ENCODE data around the gene NKX2-2. TPM values are rescaled to one million over a fixed set of nuclear protein-coding genes. Genes with fewer than 3 reads are reported as not detected.

Gene NKX2-2
- total RNA-seq, 3 donors from 2014 or later (not counting 1 experiment from before 2014, with no cell fraction given) = not detected

- H3K4me1 Mint-ChIP-seq = peaks cover 0 to 16% of the 10 kb centered on the region in 2 donors
- Histone ChIP-seq H3K4me3 (ENCODE audit: low read length) (no peak overlapping the region), H3K27ac (ENCODE audit: low read length) (no peak overlapping the region), H3K36me3 (ENCODE audit: control insufficient read depth, insufficient read depth, low read length) (no peaks in the 10 kb centered on the region), H3K27me3 (ENCODE audit: control insufficient read depth, insufficient read depth, low read length) (peaks cover 29% of the 10 kb centered on the region), H3K9me3 (ENCODE audit: control insufficient read depth, insufficient read depth, low read length) (no peaks in the 10 kb centered on the region), H3K4me1 (ENCODE audit: control insufficient read depth, insufficient read depth, low read length) (peaks cover 11% of the 10 kb centered on the region)
- ATAC-seq (no peak), DNase-seq (no peak)
- intact Hi-C loops (cut with micrococcal nuclease) = no loop called here
- WGBS (ENCODE audit: insufficient coverage) = 10% methylated on average over 16 of the region's 20 CpGs
- peaks cover 55 to 57% of the 10 kb centered on the region in 2 donors for H3K27me3 Mint-ChIP-seq (ENCODE audit: low read depth in 2 of 2)
- no peak overlapping the region for H3K27ac Mint-ChIP-seq
- H3K9me3 Mint-ChIP-seq = no peaks in the 10 kb centered on the region
- H3K36me3 Mint-ChIP-seq = no peaks in the 10 kb centered on the region
- TF ChIP-seq CTCF (IDR thresholded peaks at IDR 0.05) = no peak
- no peak overlapping the region for H3K4me3 Mint-ChIP-seq
Measured at GRCh38 chr20:21516180-21516567, 2.3 kb upstream of the NKX2-2 start.

- Mint-ChIP-seq H3K36me3 (no peaks in the 10 kb centered on the region), H3K27ac (no peak overlapping the region), H3K4me1 (peaks cover 0 to 16% of the 10 kb centered on the region in 2 donors), H3K4me3 (no peak overlapping the region), H3K9me3 (no peaks in the 10 kb centered on the region), H3K27me3 (ENCODE audit: low read depth in 2 of 2) (peaks cover 52 to 54% of the 10 kb centered on the region in 2 donors)
- WGBS (ENCODE audit: insufficient coverage) = 11% methylated on average over 58 of the region's 61 CpGs
- no peaks in the 10 kb centered on the region for H3K36me3 ChIP-seq (ENCODE audit: control insufficient read depth, insufficient read depth, low read length)
- no peak overlapping the region for H3K4me3 ChIP-seq (ENCODE audit: low read length)
- intact Hi-C loops (cut with micrococcal nuclease) = no loop called here
- ATAC-seq (no peak), DNase-seq (peak in 1 of 2 donors; percentile 10)
- H3K27ac ChIP-seq (ENCODE audit: low read length) = no peak overlapping the region
- H3K9me3 ChIP-seq (ENCODE audit: control insufficient read depth, insufficient read depth, low read length) = no peaks in the 10 kb centered on the region
- no peak for TF ChIP-seq CTCF (IDR thresholded peaks at IDR 0.05)
- H3K4me1 ChIP-seq (ENCODE audit: control insufficient read depth, insufficient read depth, low read length) = peaks cover 12% of the 10 kb centered on the region
- H3K27me3 ChIP-seq (ENCODE audit: control insufficient read depth, insufficient read depth, low read length) = peaks cover 31% of the 10 kb centered on the region
Measured at GRCh38 chr20:21515300-21516179, 1.7 kb upstream of the NKX2-2 start.

GRCh38 chr20:21514553-21515251 is 838 bp upstream of the NKX2-2 start:
- peaks cover 53 to 60% of the 10 kb centered on the region in 2 donors for H3K27me3 Mint-ChIP-seq (ENCODE audit: low read depth in 2 of 2)
- Histone ChIP-seq H3K27me3 (ENCODE audit: control insufficient read depth, insufficient read depth, low read length) (peaks cover 37% of the 10 kb centered on the region), H3K4me1 (ENCODE audit: control insufficient read depth, insufficient read depth, low read length) (peaks cover 20% of the 10 kb centered on the region), H3K27ac (ENCODE audit: low read length) (no peak overlapping the region), H3K4me3 (ENCODE audit: low read length) (no peak overlapping the region), H3K36me3 (ENCODE audit: control insufficient read depth, insufficient read depth, low read length) (no peaks in the 10 kb centered on the region), H3K9me3 (ENCODE audit: control insufficient read depth, insufficient read depth, low read length) (no peaks in the 10 kb centered on the region)
- intact Hi-C loops (cut with micrococcal nuclease) = no loop called here
- no peaks in the 10 kb centered on the region for H3K36me3 Mint-ChIP-seq
- ATAC-seq (no peak), DNase-seq (no peak)
- WGBS (ENCODE audit: insufficient coverage) = 11% methylated on average over 27 of the region's 39 CpGs
- H3K9me3 Mint-ChIP-seq = no peaks in the 10 kb centered on the region
- no peak overlapping the region for H3K27ac Mint-ChIP-seq
- H3K4me1 Mint-ChIP-seq = peaks cover 0 to 16% of the 10 kb centered on the region in 2 donors
- no peak for TF ChIP-seq CTCF (IDR thresholded peaks at IDR 0.05)
- H3K4me3 Mint-ChIP-seq = no peak overlapping the region

Data from natural killer cell (primary cell).